HG02798 (cell line): ENCODE results near the gene TMEM54.

ENCODE experiments used
- ATAC-seq: cut with Tn5 transposase; IDR thresholded peaks from one replicate; pipeline ENCODE4 v1.9.1; 2021; ENCODE audit warnings: mild to moderate bottlenecking; ENCODE audit not compliant: unreplicated experiment, poor library complexity

Gene TMEM54, protein sequence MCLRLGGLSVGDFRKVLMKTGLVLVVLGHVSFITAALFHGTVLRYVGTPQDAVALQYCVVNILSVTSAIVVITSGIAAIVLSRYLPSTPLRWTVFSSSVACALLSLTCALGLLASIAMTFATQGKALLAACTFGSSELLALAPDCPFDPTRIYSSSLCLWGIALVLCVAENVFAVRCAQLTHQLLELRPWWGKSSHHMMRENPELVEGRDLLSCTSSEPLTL

DNA sequence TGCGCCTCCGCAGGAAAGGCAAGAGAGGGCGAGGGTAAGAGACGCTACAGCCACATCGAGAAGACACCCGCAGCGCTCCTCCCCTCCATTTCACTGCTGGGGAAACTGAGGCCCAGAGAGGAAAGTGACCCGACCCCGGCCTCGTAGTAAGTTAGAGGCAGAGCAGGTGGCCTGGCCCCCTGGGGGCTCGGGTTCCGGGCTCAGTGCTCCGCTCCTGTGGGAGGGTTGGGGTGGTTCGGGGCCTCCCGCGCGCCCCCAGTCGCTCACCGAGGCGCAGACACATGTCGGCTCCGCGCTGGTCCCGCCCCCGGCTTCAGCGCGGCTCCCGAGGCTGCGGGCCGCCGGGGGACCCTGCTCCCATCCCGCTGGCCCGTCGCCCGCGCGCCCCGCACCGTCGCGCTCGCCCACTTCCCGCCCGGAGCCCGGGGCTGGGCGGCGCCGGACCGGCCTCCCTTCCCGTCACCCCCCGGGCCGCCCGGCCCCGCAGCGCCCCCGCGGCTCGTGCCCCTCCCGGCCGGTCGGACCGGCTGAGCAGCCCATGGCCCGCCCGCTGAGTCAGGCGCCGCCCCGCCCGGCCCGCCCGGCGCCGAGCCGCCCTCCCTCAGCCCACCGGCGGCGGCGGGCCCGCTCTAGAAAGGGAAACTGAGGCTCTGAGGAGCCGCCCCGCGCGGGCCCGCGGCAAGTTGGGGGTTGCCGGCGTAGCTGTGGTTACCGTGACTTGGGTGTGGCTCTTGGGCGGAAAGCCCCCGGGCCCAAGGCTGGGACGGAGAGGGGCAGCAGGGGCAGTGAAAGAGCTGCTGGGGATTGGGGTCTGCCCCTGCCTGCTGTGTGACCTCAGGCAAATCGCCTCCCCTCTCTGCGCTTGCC, at the start of gene TMEM54:
Gene TMEM54 (minus strand): TSS at position 434 of the 867 bp plus-strand sequence. CDS start 151 bp downstream, at position 283.
- ATAC-seq: no peak

DNA sequence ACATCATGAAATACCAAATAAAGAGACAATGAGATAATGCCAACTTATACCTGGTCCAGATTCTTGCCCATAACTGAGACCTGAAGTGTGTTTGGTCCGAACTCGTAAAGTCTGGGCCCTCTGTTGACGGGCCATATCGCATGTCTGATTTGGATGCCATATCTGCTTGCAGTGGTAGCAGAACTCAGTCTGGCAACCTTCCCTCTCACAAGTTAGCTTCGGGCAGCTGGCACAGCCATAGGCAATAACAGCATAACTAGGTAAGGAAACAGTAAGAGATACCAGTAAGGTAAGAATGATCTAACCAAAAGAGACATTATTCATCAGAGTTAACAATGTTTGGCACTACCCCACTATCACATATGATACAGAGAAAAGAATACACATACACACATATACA, 48.3 kb upstream of the TMEM54 start:
- no peak for ATAC-seq

DNA sequence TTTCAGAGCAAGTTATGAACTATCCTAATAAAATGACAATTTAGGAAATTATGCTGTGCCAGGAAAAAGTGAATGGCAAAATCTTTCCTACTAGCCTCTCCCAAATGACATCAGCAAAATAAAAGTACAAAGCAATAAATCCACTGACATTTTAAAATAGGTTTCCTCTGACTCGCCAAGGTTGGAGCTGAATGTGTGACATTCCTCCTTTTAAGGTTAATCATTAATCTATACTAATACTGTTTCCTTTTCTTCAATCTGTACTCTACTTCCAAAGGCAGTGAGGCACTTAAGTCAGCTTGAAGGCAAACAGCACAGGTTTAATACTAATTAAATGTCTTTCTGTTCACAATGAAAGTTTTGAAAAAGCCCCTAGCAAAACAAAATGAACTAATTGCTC, 47.7 kb upstream of the TMEM54 start:
- no peak for ATAC-seq

DNA sequence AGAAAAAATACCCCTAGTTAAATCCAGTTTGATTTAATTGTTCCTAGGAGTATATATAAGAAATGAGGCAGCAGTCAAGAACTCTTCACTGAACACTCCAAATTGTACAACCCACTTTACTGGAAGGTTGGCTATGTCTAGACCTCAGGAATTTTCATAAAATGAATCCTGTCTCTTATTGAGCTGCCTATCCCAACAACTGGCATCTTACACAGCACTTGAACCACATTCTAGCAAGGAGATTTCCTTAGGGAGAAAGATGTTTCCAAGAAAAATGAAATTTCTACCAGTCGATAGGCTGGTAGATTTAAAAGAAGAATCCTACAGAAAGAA, 47.2 kb upstream of the TMEM54 start:
- ATAC-seq: no peak

DNA sequence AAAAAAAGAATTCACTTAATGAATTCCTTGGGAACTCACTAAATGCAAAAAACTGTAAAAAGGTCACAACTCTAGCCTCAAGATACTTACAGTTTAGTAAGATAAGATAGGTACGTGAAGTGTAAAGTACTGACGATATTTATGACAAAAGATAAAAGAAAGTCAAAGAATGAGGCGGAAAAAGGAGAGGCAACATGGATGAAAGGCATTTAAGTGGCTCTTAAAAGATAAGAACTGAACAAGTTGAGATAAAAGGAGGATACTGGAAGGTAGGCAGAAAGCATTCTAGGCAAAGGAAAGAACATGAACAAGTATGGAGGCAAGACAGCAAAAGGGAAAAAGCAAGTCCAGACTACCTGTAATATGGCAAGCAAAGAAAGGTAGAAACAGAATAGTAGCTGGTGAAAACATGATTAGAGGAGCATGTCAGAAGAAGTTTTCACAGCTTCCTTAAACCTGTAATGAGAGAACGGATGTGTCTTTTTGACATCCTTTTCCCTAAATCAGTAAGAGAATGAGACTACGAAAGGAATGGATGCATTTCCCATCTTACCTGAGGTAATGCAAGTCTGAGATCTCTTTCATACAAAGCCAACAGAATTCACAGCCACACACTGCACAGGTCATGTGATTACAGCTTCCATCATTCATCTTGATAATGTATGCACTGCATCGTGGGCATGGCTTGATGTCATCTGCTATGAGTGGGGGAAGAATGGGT, 46.6 kb upstream of the TMEM54 start:
- ATAC-seq: no peak

GRCh38 chr1:32946413-32946812, 45.2 kb upstream of the TMEM54 start:
- ATAC-seq: no peak

- no peak for ATAC-seq
Observed at GRCh38 chr1:32944180-32944579, 43.0 kb upstream of the TMEM54 start.

GRCh38 chr1:32939655-32940371, 38.6 kb upstream of the TMEM54 start:
- ATAC-seq: no peak

DNA sequence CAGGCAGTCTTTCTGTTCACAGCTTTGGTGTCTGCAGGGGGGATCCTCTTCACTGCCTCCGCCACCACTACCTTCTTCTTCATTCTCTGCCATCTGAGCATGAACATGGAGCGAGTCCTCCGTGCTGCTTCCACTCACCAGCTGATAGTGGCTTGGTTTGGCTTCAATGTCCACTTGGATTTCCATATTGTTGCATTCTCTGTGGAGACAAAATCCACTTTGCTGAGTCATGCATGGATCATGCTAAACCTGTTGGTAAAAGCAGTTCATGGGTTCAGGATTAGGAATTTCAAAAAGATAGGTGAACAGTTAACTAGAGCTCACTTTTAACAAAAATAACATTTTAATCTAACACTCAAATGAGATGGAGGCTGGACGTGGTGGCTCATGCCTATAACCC, 35.9 kb upstream of the TMEM54 start:
- ATAC-seq: no peak

- ATAC-seq: no peak
Observed at GRCh38 chr1:32934535-32934934, 33.3 kb upstream of the TMEM54 start.

- no peak for ATAC-seq
Observed at GRCh38 chr1:32933742-32934322, 32.6 kb upstream of the TMEM54 start.

DNA sequence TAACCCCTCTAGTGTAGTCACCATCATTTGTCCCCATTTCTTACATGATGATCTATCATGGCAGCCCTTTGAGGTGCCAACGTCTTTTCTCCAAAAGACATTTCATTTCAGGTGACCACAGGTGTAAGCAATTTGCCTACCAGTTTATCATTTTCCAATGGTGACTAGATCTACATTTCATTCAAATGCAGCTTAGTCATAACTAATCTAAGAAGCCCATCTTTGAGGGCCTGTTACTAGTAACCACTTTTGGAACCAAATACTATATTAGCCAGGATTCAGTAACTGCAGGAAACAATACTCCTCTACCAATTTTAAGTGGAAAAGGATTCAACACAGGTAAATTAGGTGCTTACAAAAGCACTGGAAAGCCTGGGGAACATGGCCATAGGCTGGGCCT, 30.6 kb upstream of the TMEM54 start:
- ATAC-seq: no peak

DNA sequence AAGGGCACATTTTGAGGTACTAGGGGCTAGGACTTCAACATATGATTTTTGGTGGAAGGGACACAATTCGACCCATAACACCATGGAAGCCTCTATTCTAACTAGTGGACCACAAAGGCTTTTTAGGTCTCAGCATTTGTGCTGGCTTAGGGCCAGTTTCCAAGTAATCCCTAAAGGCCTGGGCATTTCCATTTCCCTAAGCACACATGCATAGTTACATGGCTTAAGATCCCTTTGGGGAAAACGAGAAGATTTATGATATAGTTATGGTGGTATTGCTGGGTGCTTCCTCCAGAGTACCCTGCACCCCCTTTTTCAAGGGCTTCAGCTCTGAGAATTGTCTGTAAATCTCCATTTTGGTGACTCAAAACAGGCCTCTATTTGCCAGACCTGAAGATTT, 28.2 kb upstream of the TMEM54 start:
- no peak for ATAC-seq

- no peak for ATAC-seq
Observed at GRCh38 chr1:32928715-32929114, 27.5 kb upstream of the TMEM54 start.

DNA sequence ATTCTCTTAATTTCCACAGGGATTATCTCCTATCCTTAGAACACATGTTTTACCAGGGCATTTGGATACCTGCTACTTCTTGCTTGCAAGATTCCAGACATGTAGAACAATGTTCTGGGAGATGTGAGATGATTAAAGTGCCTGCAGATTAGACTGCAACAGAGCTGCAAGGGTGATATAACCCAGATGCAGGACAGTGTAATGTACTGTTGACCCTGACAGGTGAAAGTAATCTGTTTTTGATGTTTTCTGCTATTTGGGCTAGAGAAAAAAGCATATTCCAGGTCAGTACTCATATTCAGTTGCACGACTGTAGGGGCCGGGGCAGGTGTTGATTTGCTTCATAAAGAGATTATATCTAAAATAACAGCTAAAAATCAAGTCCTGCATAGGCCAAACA, 27.1 kb upstream of the TMEM54 start:
- no peak for ATAC-seq

DNA sequence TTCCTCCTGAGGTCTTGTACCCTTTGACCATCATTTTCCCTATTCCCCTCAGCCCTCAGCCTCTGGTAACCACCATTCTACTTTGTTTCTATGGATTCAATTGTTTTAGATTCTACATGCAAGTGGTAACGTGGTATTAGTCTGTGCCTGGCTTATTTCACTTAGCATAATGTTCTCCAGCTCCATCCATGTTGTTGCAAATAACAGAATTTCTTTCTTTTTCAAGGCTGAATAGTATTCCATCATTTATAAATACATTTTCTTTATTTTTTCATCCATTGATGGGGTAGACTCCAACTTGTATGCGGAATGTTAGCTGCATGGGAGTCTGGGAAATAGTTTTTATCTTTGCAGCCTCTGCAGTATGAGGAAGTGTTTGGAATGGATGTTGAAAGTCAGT, 26.3 kb upstream of the TMEM54 start:
- ATAC-seq: no peak

GRCh38 chr1:32926562-32926961, 25.4 kb upstream of the TMEM54 start:
- no peak for ATAC-seq

GRCh38 chr1:32925403-32926162, 24.4 kb upstream of the TMEM54 start:
- ATAC-seq: no peak

DNA sequence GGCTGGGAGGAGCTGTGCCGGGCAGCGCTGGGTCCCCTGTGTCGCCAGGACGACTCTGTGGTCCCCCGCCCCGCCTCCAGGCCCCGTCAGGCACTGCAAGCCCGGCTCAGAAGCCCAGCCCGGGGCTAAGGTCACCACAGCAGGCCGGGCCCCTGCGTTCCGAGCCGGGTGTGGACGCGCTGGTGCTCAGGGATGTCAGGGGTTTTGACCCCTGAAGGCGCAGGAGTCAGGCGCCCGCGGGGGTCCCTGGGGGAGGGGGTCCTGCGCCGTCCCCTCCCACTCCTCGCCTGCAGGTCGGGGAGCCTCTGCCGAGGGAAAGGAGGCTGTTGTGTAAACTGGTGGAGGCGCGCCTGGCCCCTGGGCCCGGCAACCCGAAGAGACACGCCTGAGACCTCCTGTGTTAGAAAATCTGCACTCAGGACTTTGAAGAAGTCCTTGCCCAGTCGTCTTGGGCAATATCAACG, 23.7 kb upstream of the TMEM54 start:
- no peak for ATAC-seq

DNA sequence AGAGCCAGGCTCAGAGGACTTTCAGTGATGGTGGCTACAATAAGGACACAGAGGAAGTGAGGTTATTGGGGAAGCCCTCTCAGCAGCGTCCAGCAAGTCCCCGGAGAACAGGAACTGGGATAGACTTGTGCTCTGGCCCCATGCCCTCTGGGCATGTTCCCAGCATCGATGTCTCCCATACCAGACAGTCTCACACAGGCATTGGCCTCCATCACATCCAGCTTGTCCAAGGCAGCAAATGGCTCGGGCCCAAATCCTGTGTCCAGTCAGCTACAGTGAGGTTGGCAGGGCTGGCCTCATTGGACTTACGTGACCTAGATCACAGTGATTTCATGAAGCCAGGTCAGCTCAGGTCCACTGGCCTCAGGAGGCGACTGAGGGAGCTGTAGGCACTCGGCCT, 19.6 kb upstream of the TMEM54 start:
- no peak for ATAC-seq
